Stimulated activated CD8-positive, alpha-beta memory T cell treated with anti-CD3 and anti-CD28 coated beads, Interleukin-15, amount 100 ng/mL, for 1 hour (primary cell): ENCODE results near the gene GIMAP5.

Experiments used
- DNase-seq: peaks from one replicate; pipeline ENCODE4 v3.0.0-alpha.2; 2020; ENCODE audit warnings: low read depth

GIMAP5 gene

GRCh38 chr7:150737265-150738055 is at the start of gene GIMAP5:
Gene GIMAP5, plus strand, starts transcription at chr7:150737418. Its CDS starts 3,467 bp downstream, at chr7:150740885.
- DNase-seq, result no peak

DNA sequence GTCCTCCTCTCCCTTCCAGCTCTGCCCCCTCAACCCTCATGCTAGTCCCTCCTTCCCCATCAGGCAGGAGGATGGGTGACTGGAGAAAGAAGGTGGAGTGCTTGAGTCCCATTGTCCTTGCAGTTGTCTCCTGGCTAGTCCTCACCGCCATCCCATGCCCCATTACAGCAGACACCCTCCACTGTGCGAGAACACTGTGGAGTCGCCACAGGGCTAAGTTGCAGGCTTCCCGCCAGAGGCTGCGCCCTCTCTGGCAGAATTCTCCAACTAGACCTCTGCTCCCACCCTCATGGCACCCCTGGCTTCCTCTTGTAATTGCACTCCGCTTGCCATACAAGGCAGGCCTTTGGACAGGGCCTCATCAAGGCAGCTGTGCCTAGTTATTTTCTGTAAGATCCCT is 48.6 kb upstream of the GIMAP5 start:
- DNase-seq, result no peak

DNA sequence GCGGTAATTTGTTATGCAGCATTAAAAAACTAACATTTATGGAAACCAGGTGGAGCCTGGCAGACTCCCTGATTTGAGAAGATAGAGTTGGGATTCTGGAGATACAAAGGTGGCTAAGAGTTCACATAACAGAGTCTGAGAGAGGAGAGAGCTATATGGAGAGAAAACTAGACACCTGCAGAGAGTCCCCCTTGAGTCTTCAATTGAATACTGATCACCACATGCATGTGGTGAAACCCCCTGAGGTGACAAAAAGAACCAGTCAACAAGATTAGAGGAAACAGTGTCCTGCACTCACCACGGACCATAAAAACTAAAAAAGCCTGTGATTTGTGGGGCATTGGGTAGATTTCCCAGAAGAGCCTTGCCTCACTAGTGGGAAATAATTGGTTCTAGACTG is 41.6 kb upstream of the GIMAP5 start:
- no peak for DNase-seq

GRCh38 chr7:150703209-150703608 is 34.0 kb upstream of the GIMAP5 start:
- DNase-seq, result no peak

DNA sequence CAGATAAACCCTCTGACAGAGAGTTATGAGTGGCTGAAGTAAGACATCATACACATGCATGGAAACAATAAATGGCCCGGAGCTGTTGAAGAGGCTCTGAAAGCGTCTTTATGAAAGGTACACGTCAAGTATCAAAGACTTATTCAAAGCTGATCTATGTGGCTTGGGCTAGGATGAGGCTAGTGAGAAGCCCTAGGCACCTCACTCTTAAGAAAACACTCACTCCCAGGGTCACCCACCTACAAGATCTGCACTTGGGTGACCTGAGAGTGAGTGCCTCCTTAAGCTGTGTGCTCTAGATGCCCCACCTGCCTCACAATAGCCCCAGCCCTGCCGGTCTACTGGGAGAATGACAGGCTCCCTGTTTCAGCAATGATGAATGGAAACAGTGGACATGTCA is 21.9 kb upstream of the GIMAP5 start:
- no peak for DNase-seq

GRCh38 chr7:150715738-150716137 is 21.5 kb upstream of the GIMAP5 start:
- DNase-seq, result no peak

DNA sequence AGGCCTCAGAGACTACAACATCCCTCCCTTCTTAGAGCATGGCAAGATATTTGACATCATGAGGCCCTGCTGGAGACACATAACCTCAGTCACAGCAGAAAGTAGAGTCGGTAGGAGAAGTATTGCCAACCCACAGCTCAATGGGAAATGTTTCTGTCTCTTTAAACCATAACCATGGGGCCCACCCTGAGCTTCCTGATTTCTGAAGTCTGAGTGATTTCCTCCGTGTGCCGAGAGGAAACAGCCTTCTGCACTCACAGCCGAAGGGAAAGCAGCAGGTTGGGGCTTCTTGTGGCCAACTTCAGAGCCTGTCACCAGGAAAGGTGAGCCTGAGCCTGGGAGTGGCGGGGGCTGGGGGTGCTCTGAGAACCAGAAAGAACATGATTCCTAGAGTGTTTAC is 20.9 kb upstream of the GIMAP5 start, which contains the start of gene GIMAP1:
Gene GIMAP1, plus strand, starts transcription at position 246 of the 400 bp plus-strand sequence. CDS start 2,435 bp downstream, outside the sequence.
- DNase-seq, result no peak

- DNase-seq, result no peak
Observed at GRCh38 chr7:150716939-150717338, 20.3 kb upstream of the GIMAP5 start.

DNA sequence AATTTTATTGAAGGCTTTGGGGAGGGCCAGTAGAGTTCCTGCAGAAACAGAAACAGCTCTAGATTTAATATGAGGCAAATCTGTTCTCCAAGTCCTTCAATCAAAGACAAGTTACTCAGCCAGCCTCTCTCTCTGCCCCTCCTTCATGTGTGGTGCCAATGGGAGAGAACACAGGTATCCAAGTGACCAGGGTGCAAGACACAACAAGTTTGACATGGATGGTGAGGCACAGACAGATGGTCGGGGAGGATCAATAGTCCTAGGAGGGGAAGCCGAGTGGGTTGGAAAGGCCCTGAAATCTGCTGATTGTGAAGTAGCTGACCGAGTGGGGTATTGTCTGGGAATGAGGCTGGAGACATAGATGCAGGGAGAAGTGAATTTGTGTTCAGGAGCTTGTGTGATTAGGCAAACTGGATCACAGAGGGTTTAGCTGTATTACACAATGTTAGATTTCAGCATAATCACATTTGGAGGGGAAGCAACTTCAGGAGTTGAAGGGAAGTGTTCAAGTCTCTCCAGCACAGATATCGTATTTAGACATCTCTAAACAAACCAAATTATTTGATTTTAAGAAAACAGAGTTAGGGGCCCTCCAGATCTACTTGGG is 19.3 kb upstream of the GIMAP5 start:
- no peak for DNase-seq

- DNase-seq, result no peak
Observed at GRCh38 chr7:150719436-150719835, 17.8 kb upstream of the GIMAP5 start.

- no peak for DNase-seq
Observed at GRCh38 chr7:150719960-150720891, 17.0 kb upstream of the GIMAP5 start.

DNA sequence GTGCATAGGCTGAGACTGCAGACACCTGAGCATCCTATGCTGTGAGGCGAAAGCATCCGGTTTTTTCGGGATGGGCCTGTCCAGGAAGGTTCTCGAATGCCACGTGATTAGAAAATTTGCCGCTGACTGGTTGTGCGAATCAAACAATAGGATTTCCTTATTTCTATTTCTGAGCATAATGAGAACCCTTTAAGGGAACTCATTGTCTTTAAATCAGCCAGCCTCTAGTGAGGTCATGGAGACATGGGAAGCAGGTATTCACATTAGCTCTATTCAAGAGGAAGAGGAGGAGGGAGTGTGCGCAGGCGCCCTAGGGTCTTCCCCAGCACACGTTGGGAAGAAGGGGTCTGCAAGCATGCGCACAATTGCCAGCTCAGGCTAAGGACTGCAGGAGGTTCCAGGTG is 15.2 kb upstream of the GIMAP5 start:
- no peak for DNase-seq

- no peak for DNase-seq
Observed at GRCh38 chr7:150722431-150722931, 14.7 kb upstream of the GIMAP5 start.

DNA sequence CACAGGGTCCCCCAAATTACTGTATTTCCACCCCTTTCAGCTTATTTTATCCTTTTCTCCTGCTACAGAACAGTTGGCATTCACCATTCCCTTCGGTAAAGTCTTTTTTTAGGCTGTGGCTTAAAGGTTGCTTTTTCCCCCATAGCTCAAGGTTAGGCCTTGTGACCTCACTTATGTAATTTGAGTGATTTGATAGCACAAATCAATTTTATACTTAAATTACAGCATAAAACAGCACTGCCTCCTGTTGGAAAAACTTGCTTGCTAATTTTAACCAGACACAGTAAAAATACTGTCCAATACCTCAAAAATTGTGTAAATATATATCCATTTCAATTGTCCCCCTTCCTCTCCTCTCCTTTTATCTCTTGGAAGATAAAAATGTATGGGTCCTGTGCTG is 13.8 kb upstream of the GIMAP5 start:
- no peak for DNase-seq

DNA sequence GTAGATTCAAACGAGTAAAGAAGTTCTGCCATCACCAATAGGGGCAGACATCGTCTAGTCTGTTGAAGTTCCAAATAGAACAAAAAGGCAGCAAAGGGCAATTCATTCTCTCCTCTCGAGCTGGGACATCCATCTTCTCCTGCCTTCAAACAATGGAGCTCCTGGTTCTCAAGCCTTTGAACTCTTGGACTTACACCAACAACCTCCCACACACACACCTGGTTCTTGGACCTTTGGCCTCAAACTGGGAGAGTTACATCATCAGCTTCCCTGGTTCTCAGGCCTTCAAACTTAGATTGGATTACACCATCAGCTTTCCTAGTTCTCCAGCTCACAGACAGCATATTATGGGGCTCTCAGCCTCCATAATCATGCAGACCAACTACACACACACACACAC is 9.8 kb upstream of the GIMAP5 start:
- DNase-seq, result no peak

- no peak for DNase-seq
Observed at GRCh38 chr7:150728011-150728410, 9.2 kb upstream of the GIMAP5 start.

DNA sequence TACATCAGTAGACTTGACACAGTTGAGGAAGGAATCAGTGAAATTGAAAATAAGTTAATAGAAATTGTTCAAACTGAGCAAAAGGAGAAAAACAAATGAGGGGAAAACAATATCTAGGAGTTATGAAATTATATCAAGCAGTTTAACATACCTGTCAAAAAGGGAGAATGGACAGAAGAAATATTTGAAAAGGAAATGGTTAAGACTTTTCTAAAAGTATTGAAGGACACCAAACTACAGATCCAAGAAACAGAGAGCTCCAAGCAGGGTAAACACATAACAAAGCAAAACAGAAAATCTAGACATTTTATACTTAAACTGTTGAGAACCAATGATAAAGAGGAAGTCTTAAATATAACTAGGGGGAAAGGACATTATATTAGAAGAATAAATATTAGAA is 8.6 kb upstream of the GIMAP5 start:
- DNase-seq, result no peak

- DNase-seq, result no peak
Observed at GRCh38 chr7:150731916-150732315, 5.3 kb upstream of the GIMAP5 start.

- no peak for DNase-seq
Observed at GRCh38 chr7:150732786-150733481, 4.3 kb upstream of the GIMAP5 start.

GRCh38 chr7:150733482-150734095 is 3.6 kb upstream of the GIMAP5 start:
- DNase-seq, result no peak

GRCh38 chr7:150734254-150734653 is 3.0 kb upstream of the GIMAP5 start:
- no peak for DNase-seq
